Hypothalamus (tissue), 51 donors: ENCODE measurements around the gene NPTN.
"Not testable (repeated sequence)": the region's sequence is repeated elsewhere in the genome, so short reads cannot be mapped to it uniquely, and the experiment has no call there.

Experiments used
- DNase-seq, 51 donors: peaks; one replicate each; lab custom pipeline; 2025; lab: John Stamatoyannopoulos, UW

NPTN gene

GRCh38 chr15:73575636-73576247 lies 57.4 kb downstream of the NPTN start:
- no peak for DNase-seq

DNA sequence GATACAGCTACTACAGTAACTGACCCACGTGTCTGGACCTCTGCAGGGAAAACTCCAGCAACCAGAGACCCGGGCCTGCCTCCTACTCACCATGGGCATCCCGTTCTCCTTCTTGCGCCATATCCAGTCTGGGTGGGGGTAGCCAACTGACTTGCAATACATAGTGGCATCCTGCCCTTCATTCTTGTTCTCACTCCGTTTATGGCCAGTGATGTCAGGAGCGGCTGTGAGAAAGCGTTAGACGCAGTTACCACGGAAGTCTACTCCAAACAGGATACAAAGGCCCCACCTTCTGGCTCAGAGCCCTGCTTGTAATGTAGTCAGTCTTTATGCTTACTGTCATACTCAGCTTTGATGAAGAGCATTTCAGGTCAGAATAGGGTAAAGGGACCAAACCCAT lies 59.6 kb downstream of the NPTN start:
- no peak for DNase-seq

DNA sequence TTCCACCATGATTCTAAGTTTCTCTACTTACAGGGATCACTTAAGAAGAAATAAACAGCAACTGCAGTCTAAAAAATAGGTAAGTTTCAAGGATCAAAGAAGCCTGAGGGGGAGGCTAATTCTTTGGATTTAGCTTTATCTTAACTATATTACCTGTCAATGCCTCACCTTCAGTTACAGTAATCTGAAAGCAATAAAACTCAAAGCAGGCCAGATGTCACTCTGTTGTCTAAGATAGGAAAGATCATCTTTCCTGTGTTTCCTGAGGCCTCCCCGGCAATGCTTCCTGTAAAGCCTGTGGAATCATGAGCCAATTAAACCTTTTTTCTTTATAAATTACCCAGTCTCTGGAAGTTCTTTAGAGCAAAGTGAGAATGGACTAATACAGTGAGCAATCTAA lies 60.2 kb downstream of the NPTN start:
- no peak for DNase-seq

DNA sequence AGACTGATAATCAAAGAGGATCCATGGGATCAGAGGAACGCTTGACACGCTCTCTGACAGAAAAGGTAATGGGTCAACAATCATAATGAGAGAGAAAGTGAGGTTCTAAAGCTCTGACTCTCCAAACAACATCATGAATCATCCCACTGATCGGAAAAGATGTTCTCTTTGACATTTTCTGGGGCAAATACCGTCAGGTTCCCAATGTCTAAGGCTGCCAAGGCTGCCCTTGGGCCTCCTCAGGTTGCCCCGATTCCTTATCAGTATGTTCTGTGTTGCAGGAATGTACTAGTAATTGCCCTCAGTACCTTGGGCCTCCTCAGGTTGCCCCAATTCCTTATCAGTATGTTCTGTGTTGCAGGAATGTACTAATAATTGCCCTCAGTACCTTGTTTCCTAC lies 60.9 kb downstream of the NPTN start:
- DNase-seq: no peak

GRCh38 chr15:73571346-73571745 lies 61.8 kb downstream of the NPTN start:
- no peak for DNase-seq

GRCh38 chr15:73570355-73571032 lies 62.7 kb downstream of the NPTN start:
- no peak for DNase-seq

- no peak for DNase-seq
Observed at GRCh38 chr15:73569361-73569760, 63.8 kb downstream of the NPTN start.

- DNase-seq: no peak
Observed at GRCh38 chr15:73568564-73569280, 64.5 kb downstream of the NPTN start.

DNA sequence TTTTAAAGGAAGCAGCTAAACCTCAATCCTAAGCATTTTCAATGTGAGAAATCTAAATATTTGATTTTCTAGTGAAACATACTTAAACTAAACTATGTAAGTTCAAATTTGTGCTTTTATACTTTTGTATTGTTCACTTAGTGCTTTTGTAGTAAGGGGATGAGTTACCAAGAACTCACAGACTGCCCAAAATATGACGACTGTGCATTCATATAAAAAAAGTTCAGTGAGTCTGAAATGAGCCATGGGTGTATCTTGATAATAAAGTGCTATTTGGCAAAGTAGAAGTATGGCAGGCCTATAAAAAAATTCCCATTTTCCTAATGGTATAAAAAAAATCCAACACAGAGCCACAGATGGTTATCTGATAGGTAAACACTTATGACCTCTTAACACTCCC lies 66.2 kb downstream of the NPTN start:
- DNase-seq: no peak

- peak in 2 of 51 donors; percentile 9 to 12 for DNase-seq
Observed at GRCh38 chr15:73564255-73564654, 68.9 kb downstream of the NPTN start.

DNA sequence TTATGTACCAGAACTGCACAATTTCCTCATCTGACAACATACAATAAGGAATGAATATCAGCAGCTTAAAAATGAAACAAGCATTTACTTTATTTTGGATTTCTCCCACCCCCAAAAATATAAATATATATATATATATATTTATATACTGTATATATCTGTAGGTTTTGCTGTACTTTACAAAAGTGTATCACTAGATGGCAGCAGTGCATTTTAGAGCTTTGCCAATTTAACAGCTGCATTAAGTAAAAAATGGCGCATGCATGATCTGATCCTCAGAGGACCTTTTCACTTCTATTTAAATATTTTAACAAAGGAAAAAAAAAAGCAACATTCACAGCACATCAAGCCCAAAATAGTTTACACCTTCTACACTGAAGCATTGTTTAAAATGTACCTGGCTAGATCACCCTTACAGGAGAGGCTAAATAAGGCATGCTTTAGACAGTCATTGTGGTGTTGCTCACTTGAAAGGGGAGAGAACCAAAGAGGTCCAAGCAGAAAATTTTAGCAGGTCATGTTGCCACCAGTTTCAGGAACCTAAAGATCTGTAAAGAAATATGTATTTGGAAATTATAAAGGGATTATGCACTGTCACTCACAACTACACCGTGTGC lies 72.6 kb downstream of the NPTN start:
- DNase-seq: peak in 3 of 51 donors; percentile 4 to 39 (median 17)

DNA sequence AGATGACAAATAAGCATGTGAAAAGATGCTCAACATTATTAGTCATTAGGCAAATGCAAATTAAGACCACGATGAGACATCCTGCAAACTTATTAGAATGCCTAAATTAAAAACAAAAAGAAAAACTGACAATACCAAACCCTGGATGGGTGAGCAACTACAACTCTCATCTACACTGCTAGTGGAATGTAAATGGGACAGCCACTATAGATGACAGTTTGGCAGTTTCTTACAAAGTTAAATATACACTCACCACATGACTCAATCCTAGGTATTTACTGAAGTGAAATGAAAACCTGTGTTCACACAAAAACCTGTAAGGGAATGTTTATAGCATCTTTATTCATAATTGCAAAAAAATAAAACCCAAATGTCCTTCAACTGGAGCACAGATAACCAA lies 74.7 kb downstream of the NPTN start:
- no peak for DNase-seq

DNA sequence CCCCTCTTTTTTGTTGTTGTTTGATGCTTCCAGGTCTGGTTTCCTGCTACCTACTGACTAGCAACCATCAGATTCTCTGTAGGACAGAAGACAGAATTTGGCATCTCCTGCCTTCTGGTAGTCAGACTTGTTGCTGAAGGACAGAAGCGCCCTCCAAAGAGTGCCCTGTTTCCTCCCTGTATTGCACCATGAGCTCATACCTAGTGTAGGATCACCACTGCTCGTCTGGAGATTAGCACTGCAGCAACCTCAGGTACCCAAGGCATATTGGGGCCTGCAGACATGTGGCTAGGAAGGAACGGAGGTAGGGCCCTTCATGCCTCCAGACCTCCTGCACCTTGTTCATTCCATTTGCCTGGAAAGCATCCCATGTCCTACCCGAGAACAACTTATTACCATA lies 78.1 kb downstream of the NPTN start:
- DNase-seq: no peak

GRCh38 chr15:73550190-73550589 lies 83.0 kb downstream of the NPTN start:
- no peak for DNase-seq

- DNase-seq: not testable (repeated sequence)
Observed at GRCh38 chr15:73548925-73549324, 84.3 kb downstream of the NPTN start.

DNA sequence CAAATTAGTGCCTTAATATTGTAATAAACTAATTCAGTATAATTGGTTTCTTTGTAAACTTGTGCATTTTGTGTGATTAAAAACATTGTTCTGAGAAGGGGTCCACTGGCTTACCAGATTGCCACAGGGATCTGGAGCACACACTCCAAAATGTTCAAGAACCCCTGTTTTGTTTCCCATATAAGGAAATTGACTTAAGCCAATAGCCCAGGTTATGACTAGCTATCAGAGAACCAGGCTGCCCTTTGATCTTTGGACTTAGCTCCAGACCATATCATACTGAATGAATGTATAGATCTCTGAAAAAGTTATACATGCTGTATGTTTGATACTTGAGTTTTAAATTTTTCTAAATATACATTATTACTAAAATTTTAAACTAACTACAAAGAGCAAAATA lies 91.7 kb downstream of the NPTN start:
- no peak for DNase-seq

- no peak for DNase-seq
Observed at GRCh38 chr15:73540161-73540560, 93.0 kb downstream of the NPTN start.

DNA sequence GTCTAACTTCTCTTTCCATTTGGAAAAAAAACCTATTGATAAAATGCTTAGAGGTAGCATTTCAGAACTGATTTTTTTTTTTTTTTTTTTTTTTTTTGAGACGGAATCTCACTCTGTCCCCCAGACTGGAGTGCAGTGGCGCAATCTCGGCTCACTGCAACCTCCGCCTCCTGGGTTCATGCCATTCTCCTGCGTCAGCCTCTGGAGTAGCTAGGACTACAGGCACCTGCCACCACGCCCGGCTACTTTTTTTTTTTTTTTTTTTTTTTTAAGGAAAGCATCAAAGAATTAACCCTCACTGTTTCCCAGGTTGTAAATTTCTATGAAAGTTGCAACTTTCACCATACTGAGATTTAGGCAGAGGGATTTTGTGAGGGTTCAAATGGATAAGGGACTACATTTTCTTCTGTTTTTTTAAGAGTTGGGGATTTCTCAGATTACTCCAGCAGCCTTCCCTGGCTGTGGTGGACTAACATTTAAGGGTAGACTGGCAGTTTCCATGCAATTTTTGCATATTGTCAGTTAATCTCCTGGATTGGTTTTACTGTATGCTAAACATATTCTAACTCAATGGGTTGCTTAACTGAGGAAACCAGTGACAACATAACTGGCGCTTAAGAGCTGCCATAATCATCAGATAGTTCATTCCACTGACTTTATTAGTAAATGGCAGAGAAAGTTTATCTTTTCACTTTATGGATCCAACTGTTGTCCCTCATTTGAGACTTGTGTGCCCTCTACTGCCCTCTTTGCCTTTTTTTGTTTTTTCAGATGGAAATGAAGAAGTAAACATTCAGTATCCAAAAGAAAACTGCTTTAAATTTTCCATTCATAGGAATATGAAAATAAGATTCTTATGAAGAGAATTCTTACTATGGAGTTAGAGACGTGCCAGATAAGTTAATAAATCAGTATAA lies 93.7 kb downstream of the NPTN start:
- no peak for DNase-seq

DNA sequence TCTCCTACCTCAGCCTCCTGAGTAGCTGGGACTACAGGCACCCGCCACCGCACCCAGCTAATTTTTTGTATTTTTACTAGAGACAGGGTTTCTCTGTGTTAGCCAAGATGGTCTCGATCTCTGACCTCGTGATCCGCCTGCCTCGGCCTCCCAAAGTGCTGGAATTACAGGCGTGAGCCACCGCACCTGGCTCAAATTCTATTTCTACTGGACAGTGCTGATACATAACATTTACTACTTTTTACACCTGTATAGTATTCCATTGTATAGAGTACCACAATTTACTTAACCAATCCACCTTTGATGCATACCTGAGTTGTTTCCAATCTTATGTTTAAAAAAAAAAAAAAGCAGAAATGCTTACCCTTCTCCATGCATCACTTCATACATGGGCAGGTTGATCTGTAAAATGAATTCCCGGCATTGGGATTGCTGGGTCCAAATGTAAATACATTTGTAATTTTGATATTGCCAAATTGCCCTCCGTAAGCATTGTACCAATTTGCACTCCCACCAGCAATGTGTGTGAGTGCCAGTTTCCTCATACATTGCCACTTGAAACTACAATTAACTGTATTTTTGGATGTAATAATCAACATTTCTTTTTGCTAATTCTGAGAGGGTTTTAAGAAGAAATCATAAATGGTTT lies 94.5 kb downstream of the NPTN start:
- no peak for DNase-seq

GRCh38 chr15:73538123-73538522 lies 95.1 kb downstream of the NPTN start:
- DNase-seq: no peak
